Activated naive CD4-positive, alpha-beta T cell (primary cell): ENCODE data around the gene ZMAT3.
"Not testable (repeated sequence)": the region's sequence is repeated elsewhere in the genome, so short reads cannot be mapped to it uniquely, and the experiment has no call there.

Experiments
- DNase-seq, 4 experiments: peaks; one replicate each; lab custom pipeline; 2025; lab: John Stamatoyannopoulos, UW

ZMAT3 gene, protein sequence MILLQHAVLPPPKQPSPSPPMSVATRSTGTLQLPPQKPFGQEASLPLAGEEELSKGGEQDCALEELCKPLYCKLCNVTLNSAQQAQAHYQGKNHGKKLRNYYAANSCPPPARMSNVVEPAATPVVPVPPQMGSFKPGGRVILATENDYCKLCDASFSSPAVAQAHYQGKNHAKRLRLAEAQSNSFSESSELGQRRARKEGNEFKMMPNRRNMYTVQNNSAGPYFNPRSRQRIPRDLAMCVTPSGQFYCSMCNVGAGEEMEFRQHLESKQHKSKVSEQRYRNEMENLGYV

DNA sequence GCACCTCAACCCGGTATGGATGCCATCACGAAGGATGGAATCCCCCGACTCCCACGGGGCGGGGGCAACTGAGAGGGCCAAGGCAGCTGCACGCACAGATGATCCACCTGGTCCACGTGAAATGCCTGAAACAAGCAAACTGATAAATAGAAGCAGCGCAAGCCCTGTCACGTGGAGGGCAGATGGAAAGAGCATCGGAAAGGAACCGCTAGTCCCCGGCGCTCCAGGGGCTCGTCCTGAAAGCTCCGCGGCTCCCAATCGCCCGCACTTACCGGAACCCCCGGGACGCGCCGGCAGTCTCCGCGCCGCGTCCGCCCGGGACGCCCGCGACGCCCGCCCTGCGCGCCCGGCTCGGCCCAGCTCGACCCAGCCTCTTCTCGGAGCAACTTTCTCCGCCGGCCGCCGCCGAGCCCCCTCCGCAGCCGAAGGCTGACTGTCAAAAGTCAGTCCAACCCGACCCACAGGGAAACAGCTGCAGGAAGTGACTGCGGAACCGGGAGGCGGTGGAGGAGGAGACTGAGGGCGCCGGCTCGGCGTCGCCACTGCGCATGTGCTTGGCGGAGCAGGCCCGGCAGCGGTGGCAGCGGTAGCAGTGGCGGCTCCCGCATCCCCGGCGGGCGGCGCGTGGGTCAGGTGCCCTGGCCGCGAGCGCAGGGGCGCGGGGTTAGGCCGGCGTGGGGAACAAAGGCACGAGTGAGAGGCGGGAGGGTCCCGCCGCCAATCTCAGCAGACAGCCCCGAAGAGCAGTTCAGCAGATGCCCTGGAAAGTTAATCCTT, at the start of gene ZMAT3:
TSS of gene ZMAT3 (minus strand) at position 487 of the 777 bp plus-strand sequence. CDS start 4,057 bp downstream, outside the sequence.
- peak; percentile 61 to 74 (median 66) for DNase-seq

- DNase-seq, result no peak
These were observed 45.2 kb upstream of the ZMAT3 start for GRCh38 chr3:179116816-179117215.

GRCh38 chr3:179115444-179115843, 43.8 kb upstream of the ZMAT3 start:
- DNase-seq, result not testable (repeated sequence)

GRCh38 chr3:179113903-179114302, 42.3 kb upstream of the ZMAT3 start:
- no peak for DNase-seq

GRCh38 chr3:179108086-179108485, 36.5 kb upstream of the ZMAT3 start:
- no peak for DNase-seq

DNA sequence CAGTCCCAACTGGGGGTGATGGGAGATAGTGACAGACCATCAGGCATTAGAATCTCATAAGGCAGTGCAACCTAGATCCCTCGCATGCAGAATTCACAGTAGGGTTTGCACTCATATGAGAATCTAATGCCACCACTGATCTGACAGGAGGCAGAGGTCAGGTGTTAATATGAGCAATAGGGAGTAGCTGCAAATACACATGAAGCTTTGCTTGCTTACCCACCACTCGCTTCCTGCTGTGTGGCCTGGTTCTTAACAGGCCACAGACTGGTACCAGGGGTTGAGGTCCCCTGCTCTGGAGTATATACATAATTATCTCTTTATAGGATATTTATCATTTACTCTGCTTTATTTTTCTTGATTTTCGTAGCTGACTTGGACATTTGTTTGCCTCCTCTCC, 36.0 kb upstream of the ZMAT3 start:
- DNase-seq, result no peak

DNA sequence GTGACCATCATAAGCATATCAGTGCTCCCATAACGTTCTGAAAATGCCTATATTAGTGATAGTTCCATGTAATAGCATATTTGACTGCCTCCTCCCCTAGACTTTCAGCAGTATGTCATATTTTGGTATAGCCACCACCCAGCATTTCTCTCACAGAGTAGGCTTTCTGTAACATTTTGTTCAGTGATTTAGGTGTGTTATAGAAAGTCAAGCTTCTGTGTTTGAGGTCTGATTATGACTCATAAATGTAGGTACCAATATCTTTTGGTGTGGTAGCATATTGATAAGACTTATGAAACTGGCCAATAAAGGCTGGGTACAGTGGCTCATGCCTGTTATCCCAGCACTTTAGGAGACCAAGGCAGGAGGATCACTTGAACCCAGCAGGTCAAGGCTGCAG, 34.3 kb upstream of the ZMAT3 start:
- no peak for DNase-seq

DNA sequence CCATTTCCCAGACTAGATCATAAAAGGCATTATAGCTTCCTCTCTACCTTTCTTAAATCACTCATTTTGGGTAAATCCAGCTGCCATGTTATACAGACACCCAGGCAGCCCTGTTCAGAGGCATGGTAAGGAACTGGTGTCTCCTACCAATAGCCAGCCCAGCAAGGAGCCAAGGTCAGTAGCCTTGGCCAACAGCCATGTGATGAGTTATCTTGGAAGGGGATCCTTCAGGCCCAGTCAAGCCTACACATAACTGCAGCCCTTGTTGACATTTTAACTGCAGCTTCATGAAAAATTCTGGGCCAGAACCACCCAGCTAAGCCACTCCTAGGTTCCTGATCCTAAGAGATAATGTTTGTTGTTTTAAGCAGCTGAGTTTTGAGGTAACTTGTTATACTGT, 29.0 kb upstream of the ZMAT3 start:
- no peak for DNase-seq

- DNase-seq, result no peak
These were observed 26.9 kb upstream of the ZMAT3 start for GRCh38 chr3:179098388-179099077.

- no peak for DNase-seq
These were observed 22.2 kb upstream of the ZMAT3 start for GRCh38 chr3:179093807-179094206.

- no peak for DNase-seq
These were observed 19.5 kb upstream of the ZMAT3 start for GRCh38 chr3:179091113-179091512.

DNA sequence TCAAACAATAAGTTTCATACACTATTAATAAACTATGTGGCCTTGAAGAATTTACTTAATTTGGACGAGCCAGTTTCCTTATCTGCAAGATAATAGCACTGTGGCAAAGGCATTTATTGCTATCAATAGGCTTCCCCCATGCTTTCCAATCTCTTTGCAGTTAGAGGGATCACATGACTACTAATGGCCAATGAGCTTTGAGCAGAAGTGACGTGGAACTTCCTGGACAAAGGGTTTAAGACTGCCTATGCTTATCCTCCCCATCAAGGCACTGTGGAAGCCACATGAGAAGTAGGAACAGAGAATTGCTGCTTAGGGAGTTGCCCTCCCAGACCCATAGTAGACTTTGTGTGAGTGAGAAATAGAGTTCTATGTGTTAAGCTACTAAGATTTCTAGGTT, 16.7 kb upstream of the ZMAT3 start:
- DNase-seq, result no peak

- no peak for DNase-seq
These were observed 12.4 kb upstream of the ZMAT3 start for GRCh38 chr3:179083977-179084376.

- no peak for DNase-seq
These were observed 10.8 kb upstream of the ZMAT3 start for GRCh38 chr3:179082416-179082815.

GRCh38 chr3:179081885-179082284, 10.3 kb upstream of the ZMAT3 start:
- DNase-seq, result no peak

- DNase-seq, result no peak
These were observed 7.9 kb upstream of the ZMAT3 start for GRCh38 chr3:179079537-179079936.

GRCh38 chr3:179076243-179077027, 4.8 kb upstream of the ZMAT3 start:
- no peak for DNase-seq

GRCh38 chr3:179074656-179075055, 3.0 kb upstream of the ZMAT3 start:
- no peak for DNase-seq

GRCh38 chr3:179073816-179074215, 2.2 kb upstream of the ZMAT3 start:
- DNase-seq, result no peak

DNA sequence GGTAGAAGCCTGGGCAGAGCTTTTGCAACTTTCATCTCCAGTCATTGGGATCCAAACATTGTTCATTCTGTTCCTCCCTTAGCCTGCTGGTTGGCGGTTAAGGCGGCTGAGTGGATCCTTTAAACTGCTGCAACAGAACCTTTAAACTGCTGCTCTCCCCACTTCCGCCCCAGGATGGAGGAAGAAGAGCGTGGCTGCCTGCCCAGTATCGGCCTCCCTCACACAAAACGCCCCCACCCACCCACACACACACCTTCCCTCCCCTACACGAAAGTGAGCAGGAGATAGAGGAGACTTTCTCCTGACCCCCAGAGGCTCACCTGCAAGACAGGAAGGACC, 460 bp upstream of the ZMAT3 start:
- peak in 2 of 4 experiments; percentile 9 to 40 for DNase-seq

DNA sequence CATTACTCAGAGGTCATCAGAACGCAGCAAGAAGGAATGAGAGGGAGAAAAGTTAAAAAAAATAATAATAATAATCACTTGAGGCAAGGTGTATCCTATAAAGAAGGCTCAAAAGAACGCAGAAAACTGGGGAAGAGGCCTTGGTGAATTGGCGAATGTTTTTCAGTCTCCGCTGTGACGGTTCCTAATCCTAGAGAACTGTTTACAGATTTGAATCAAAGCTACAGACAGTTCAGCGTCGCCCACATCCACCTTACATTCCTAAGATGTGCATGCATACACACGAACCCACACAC, 634 bp downstream of the ZMAT3 start:
- no peak for DNase-seq

DNA sequence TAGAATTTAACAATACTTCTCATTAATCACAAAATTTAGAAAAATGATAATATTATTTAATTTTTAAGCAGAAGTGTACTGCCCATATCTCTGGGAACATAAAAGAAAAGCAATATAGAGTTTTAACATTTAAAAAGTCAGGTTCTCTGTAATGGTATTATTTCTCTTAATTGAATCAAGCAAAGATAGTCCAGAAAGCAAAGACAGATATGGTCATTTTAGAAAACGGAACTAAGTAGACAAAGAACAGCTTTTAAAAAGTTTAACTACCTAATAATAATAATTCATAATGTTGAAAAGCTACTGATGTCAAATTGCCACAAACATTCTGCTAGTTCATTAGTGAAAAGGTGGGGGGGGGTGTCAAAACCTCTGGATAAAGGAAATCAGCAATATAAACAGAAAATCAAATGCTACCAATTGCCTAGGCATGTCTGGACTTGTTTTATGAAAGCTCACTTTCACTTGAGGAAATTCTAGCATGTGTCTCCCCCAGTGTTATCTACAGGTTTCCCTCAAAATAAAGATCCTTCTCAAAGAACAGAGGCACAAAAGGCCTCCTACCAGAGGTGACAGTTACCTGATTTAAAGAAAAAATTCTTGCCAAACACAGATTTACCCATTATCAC, 1.7 kb downstream of the ZMAT3 start:
- no peak for DNase-seq
